Gastroesophageal sphincter (tissue), 3 donors: ENCODE results near the gene KCNG4.

ENCODE experiments used
- POLR2A ChIP-seq, 2 donors: fragments of 450-650 bp; IDR thresholded peaks; one replicate each; pipeline ENCODE4 v1.6.1; 2017; ENCODE audit warnings: antibody characterized with exemption in 2 of 2, mild to moderate bottlenecking in 2 of 2, moderate library complexity in 1 of 2
- POLR2AphosphoS5 ChIP-seq: sonication (generic); formaldehyde crosslinking; IDR thresholded peaks from one replicate; pipeline ENCODE4 v1.6.1; 2017; ENCODE audit warnings: antibody characterized with exemption
- TF ChIP-seq, protein P1 (sequence below), 4 experiments: fragments of 200-600 bp in 2 of 4; fragments of 450-650 bp in 2 of 4; sonication (generic) in 1 of 4; IDR thresholded peaks; one replicate each; pipeline ENCODE4 v1.5.1; 2017 to 2019; ENCODE audit warnings: antibody characterized with exemption in 4 of 4, mild to moderate bottlenecking in 2 of 4, moderate library complexity in 2 of 4

DNA sequence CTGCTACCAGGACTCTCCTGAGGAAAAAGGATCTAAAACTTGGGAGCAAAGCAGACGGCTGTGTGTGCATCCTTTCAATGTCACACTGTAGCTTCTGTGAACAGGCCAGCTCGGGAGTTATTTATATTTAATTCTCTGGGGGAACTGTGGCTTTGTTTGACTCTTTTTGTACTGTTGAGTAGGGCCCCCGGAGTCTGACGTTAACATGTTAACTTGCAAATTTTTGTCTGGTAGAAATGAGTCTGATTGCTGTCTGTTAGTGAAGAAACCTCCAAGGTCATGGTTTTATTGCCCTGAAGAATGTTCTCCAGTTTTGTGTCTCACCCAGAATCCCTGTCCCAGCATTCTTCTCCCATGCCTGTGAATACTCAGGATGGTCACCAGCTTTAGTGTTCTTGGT, 14.2 kb upstream of the KCNG4 start:
- TF ChIP-seq, protein P1, sequence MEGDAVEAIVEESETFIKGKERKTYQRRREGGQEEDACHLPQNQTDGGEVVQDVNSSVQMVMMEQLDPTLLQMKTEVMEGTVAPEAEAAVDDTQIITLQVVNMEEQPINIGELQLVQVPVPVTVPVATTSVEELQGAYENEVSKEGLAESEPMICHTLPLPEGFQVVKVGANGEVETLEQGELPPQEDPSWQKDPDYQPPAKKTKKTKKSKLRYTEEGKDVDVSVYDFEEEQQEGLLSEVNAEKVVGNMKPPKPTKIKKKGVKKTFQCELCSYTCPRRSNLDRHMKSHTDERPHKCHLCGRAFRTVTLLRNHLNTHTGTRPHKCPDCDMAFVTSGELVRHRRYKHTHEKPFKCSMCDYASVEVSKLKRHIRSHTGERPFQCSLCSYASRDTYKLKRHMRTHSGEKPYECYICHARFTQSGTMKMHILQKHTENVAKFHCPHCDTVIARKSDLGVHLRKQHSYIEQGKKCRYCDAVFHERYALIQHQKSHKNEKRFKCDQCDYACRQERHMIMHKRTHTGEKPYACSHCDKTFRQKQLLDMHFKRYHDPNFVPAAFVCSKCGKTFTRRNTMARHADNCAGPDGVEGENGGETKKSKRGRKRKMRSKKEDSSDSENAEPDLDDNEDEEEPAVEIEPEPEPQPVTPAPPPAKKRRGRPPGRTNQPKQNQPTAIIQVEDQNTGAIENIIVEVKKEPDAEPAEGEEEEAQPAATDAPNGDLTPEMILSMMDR (IDR thresholded peaks at IDR 0.05) = no peak
- TF ChIP-seq POLR2A (IDR thresholded peaks at IDR 0.05) (no peak), POLR2AphosphoS5 (no peak)
